Kidney epithelial cell (primary cell): ENCODE measurements around the gene GRM8. TPM values are rescaled to one million over a fixed set of nuclear protein-coding genes. Genes with fewer than 3 reads are reported as not detected.

Experiments used
- DNase-seq: peaks from one replicate; pipeline ENCODE4 v3.0.0-alpha.2; 2010; ENCODE audit warnings: low read depth
- H3K27me3 ChIP-seq: 2 replicates; pipeline ENCODE4 v1.6.0; 2011; ENCODE audit warnings: low read length; ENCODE audit not compliant: control insufficient read depth, insufficient read depth
- H3K36me3 ChIP-seq: 2 replicates; pipeline ENCODE4 v1.5.1; 2011; ENCODE audit warnings: low read length; ENCODE audit not compliant: control insufficient read depth, insufficient read depth
- H3K4me3 ChIP-seq: 2 replicates; pipeline ENCODE4 v1.5.1; 2011; ENCODE audit warnings: low read depth, mild to moderate bottlenecking, control low read depth, low read length
- CTCF ChIP-seq: IDR thresholded peaks from 2 replicates; pipeline ENCODE4 v1.5.1; 2011; ENCODE audit warnings: mild to moderate bottlenecking, moderate library complexity, low read length, control low read depth, inconsistent platforms; ENCODE audit not compliant: insufficient read depth, poor library complexity, severe bottlenecking
- total RNA-seq: library from RNA; depleted of rRNA; stranded (reverse); fragments of >200 nt; gene quantifications from 2 replicates; pipeline ENCODE4 v1.2.3, GENCODE V29; 2015

The GRM8 gene
- total RNA-seq, 1 donor from 2014 or later = 0.17 TPM

DNA sequence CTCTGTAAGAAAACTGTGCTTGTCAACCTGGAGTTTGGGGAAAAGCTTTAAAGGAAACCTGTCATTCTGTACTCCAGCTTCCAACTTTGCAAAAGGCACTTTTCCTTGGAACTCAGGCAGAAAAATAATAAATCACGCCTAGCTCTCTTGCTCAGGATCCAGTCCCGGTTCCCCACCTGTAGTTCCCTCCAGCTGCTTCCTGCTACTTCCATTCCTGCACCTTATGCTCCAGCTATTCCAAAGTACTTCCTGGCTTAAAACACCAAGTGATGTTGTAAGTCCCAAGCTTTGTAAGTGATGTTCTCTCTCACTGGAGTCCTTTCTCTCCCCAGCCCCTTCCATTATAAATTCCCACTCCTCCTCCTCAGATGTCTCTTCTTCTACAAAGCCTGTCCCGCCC, 98.6 kb downstream of the GRM8 start:
- DNase-seq = no peak
- Histone ChIP-seq H3K4me3 (no peak overlapping the region), H3K27me3 (no peaks in the 10 kb centered on the region), H3K36me3 (no peaks in the 10 kb centered on the region)
- no peak for TF ChIP-seq CTCF

GRCh38 chr7:127153315-127153714, 99.4 kb downstream of the GRM8 start:
- no peak for DNase-seq
- TF ChIP-seq CTCF = no peak
- Histone ChIP-seq H3K4me3 (no peak overlapping the region), H3K27me3 (no peaks in the 10 kb centered on the region), H3K36me3 (no peaks in the 10 kb centered on the region)

- no peak for TF ChIP-seq CTCF
- H3K27me3 ChIP-seq = no peaks in the 10 kb centered on the region
- H3K36me3 ChIP-seq = no peaks in the 10 kb centered on the region
- DNase-seq = no peak
- H3K4me3 ChIP-seq = no peak overlapping the region
Measured at GRCh38 chr7:127152423-127152822, 100.3 kb downstream of the GRM8 start.

DNA sequence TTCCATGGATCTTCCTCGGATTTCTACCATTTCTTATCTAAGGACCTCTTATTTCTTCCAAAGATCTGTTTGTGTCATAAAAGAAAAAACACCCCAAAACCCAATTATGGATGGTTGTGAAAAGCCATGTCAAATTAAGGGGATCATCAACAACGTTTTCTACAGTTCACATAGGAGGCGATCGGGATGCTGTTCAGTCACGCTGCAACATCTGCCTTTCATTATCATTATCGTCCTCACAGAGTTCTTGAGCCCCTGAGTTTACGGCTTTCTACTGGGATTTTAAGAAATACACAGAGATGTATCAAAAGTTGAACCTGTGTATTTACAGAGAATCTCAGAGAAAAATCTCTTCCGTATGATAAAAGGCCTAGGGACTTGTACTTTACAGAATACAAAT, 101.4 kb downstream of the GRM8 start:
- Histone ChIP-seq H3K36me3 (no peaks in the 10 kb centered on the region), H3K4me3 (no peak overlapping the region), H3K27me3 (no peaks in the 10 kb centered on the region)
- no peak for DNase-seq
- no peak for TF ChIP-seq CTCF

DNA sequence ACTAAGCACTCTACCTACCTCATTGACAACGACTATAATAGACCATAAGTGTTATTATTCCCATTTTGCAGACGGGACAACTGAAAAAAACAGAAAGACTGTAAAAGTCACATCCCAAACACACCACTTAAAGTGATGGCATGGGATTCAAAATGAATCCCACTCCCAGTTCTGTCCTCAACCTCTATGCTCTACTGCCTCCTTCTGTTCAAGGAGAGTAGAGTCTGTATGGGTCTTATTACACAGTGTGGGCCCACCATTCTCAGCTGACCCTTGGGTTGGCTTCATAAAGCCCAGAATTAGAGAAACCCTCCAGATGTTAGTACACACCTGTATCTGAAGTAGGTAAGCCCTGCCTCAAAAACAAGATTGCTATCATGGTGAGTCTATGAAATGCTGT, 102.2 kb downstream of the GRM8 start:
- no peak overlapping the region for H3K4me3 ChIP-seq
- TF ChIP-seq CTCF = no peak
- H3K36me3 ChIP-seq = no peaks in the 10 kb centered on the region
- no peaks in the 10 kb centered on the region for H3K27me3 ChIP-seq
- DNase-seq = no peak

DNA sequence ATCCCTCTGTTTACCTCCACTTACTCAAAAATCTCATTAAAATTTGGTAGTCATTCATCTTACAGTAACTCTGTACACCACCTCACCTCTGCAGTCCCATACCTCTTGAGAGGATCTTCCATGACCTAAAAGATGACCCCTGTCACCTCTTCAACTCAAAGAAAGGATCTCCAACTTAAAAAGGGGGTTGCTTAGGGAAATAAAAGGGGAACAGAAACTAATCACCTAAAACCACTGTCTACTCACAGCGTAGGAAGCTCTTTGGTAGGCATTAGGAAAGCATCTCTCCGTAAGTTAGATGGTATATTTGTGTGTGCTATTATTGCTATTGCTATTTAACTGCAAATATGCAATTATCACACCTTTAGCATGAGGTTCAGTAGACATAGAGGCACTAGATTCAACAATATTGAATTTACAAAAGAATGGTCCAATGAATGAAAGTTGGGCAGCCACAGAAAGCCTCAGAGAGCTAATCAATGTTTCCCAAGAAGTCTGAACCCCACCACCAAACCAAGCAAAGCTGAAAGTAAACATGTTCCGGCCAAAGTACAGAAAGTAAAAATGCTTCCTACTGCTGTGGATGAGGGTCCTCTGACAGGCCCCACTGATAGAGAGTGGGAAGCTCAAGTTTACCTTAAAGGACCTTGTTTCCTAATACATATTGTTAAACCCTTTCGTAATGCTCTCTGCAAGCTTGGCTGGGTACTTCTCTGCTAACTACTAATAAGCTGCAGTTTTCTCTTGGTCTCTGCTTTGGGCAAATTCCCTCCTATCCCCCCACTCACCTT, 105.8 kb downstream of the GRM8 start:
- Histone ChIP-seq H3K36me3 (no peaks in the 10 kb centered on the region), H3K27me3 (no peaks in the 10 kb centered on the region), H3K4me3 (no peak overlapping the region)
- DNase-seq = no peak
- TF ChIP-seq CTCF = no peak
